DMS 273 (cell line): ENCODE results near the gene PKIB.

ENCODE experiments used
- DNase-seq: peaks from one replicate; lab custom pipeline; 2025; ENCODE audit not compliant: unreplicated experiment; lab: John Stamatoyannopoulos, UW

Gene PKIB

GRCh38 chr6:122702841-122703240 lies 92.6 kb downstream of the PKIB start:
- DNase-seq: no peak

- DNase-seq: no peak
These were observed 93.9 kb downstream of the PKIB start for GRCh38 chr6:122704066-122704465.

- DNase-seq: no peak
These were observed 99.8 kb downstream of the PKIB start for GRCh38 chr6:122709922-122710512.

- DNase-seq: no peak
These were observed 100.9 kb downstream of the PKIB start for GRCh38 chr6:122710908-122711635.

GRCh38 chr6:122712093-122712447 lies 101.9 kb downstream of the PKIB start:
- no peak for DNase-seq

GRCh38 chr6:122712448-122713137 lies 102.4 kb downstream of the PKIB start:
- DNase-seq: no peak

- DNase-seq: no peak
These were observed 102.9 kb downstream of the PKIB start for GRCh38 chr6:122713138-122713537.

- DNase-seq: no peak
These were observed 103.9 kb downstream of the PKIB start for GRCh38 chr6:122714059-122714458.

- no peak for DNase-seq
These were observed 105.5 kb downstream of the PKIB start for GRCh38 chr6:122715725-122716124.

GRCh38 chr6:122717350-122717749 lies 107.1 kb downstream of the PKIB start:
- no peak for DNase-seq

GRCh38 chr6:122718616-122719015 lies 108.4 kb downstream of the PKIB start:
- DNase-seq: no peak

- no peak for DNase-seq
These were observed 109.0 kb downstream of the PKIB start for GRCh38 chr6:122719176-122719575.

GRCh38 chr6:122722746-122723145 lies 112.5 kb downstream of the PKIB start:
- no peak for DNase-seq

GRCh38 chr6:122726649-122727048 lies 116.4 kb downstream of the PKIB start:
- DNase-seq: peak; percentile 36

- no peak for DNase-seq
These were observed 117.0 kb downstream of the PKIB start for GRCh38 chr6:122727244-122727643.

GRCh38 chr6:122730334-122730733 lies 120.1 kb downstream of the PKIB start:
- DNase-seq: no peak

- DNase-seq: peak; percentile 47
These were observed 120.7 kb downstream of the PKIB start for GRCh38 chr6:122730775-122731386.

GRCh38 chr6:122733259-122733658 lies 123.1 kb downstream of the PKIB start:
- no peak for DNase-seq

- no peak for DNase-seq
These were observed 124.6 kb downstream of the PKIB start for GRCh38 chr6:122734529-122735395.

GRCh38 chr6:122735582-122735981 lies 125.4 kb downstream of the PKIB start:
- DNase-seq: no peak

- DNase-seq: no peak
These were observed 126.0 kb downstream of the PKIB start for GRCh38 chr6:122736163-122736562.
